Measurements from ENCODE around the gene PA2G4. TPM values are rescaled to one million over a fixed set of nuclear protein-coding genes. Genes with fewer than 3 reads are reported as not detected.
A peak's percentile ranks its signal among the peaks of the same experiment; 100 is the strongest.
"Not testable (repeated sequence)": the region's sequence is repeated elsewhere in the genome, so short reads cannot be mapped to it uniquely, and the experiment has no call there.

The PA2G4 gene
- total and polyA plus RNA-seq, 4 donors, result 56.8 to 148 (median 68.6) TPM

DNA sequence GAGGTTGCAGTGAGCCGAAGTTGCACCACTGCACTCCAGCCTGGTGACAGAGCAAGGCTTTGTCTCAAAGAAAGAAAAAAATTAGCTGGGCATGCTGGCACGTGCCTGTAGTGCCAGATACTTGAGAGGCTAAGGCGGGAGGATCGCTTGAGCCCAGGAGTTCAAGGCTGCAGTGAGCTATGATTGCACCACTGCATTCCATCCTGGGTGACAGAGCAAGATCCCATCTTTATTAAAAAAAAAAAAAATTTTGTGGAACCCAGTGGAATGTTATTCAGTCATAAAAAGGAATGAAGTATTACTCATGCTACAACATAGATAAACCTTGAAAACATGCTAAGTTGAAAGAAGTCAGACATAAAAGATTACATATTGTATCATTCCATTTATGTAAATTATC, 32.7 kb upstream of the PA2G4 start:
- no peak for DNase-seq (ENCODE audit: low spot score)
- WGBS, result 90% methylated on average over 4 of the region's 4 CpGs
- no peak overlapping the region for H3K27ac ChIP-seq (ENCODE audit: low read depth in 1 of 2, low read length in 2 of 2)
- H3K4me1 ChIP-seq (ENCODE audit: control insufficient read depth in 4 of 4, insufficient read depth in 4 of 4, low read length in 3 of 4), result no peaks in the 10 kb centered on the region
- TF ChIP-seq SP1 (IDR thresholded peaks at IDR 0.05) (no peak), RXRA (IDR thresholded peaks at IDR 0.05) (no peak), ATF3 (IDR thresholded peaks at IDR 0.05) (no peak), NR2F2 (IDR thresholded peaks at IDR 0.05) (no peak)
- no peak overlapping the region for H3K9ac ChIP-seq (ENCODE audit: low read depth in 1 of 2, low read length in 2 of 2)
- H3K9me3 ChIP-seq (ENCODE audit: control insufficient read depth in 4 of 4, low read length in 3 of 4), result no peaks in the 10 kb centered on the region
- no peaks in the 10 kb centered on the region for H3K27me3 ChIP-seq (ENCODE audit: control insufficient read depth in 4 of 4, insufficient read depth in 4 of 4, low read length in 3 of 4)
- no peaks in the 10 kb centered on the region for H3K36me3 ChIP-seq (ENCODE audit: control insufficient read depth in 4 of 4, insufficient read depth in 3 of 4, low read depth in 1 of 4, low read length in 3 of 4)
- H3K4me3 ChIP-seq (ENCODE audit: low read depth in 1 of 3, low read length in 3 of 3), result no peak overlapping the region

DNA sequence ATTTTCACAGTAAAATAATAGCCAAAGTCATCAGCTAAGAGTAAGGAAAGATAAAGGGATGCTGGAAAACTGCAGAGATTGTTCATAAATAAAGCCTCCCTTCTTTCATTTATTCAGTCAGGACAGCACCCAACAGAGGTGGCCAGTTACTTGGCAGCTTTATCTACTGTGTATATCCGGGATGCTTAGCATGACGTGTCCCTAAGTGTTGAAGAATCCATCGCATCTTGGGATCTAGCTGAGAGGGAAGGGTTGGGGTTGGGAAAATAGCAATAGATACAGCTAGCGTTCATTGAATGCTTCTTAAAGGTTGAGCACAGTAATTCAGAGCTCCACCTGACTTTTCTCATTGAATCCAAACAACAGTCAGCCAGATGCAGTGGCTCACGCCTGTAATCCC, 30.0 kb upstream of the PA2G4 start:
- Histone ChIP-seq H3K27me3 (ENCODE audit: control insufficient read depth in 4 of 4, insufficient read depth in 4 of 4, low read length in 3 of 4) (no peaks in the 10 kb centered on the region), H3K9ac (ENCODE audit: low read depth in 1 of 2, low read length in 2 of 2) (no peak overlapping the region)
- no peak for TF ChIP-seq GABPA (IDR thresholded peaks at IDR 0.05 in 1 of 2, conservative IDR thresholded peaks at IDR 0.05 in 1 of 2)
- no peak for TF ChIP-seq YY1 (IDR thresholded peaks at IDR 0.05)
- TF ChIP-seq, protein P1, sequence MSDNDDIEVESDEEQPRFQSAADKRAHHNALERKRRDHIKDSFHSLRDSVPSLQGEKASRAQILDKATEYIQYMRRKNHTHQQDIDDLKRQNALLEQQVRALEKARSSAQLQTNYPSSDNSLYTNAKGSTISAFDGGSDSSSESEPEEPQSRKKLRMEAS (IDR thresholded peaks at IDR 0.05), result no peak
- no peak for TF ChIP-seq HNF4G (IDR thresholded peaks at IDR 0.05)
- TF ChIP-seq, protein P2, sequence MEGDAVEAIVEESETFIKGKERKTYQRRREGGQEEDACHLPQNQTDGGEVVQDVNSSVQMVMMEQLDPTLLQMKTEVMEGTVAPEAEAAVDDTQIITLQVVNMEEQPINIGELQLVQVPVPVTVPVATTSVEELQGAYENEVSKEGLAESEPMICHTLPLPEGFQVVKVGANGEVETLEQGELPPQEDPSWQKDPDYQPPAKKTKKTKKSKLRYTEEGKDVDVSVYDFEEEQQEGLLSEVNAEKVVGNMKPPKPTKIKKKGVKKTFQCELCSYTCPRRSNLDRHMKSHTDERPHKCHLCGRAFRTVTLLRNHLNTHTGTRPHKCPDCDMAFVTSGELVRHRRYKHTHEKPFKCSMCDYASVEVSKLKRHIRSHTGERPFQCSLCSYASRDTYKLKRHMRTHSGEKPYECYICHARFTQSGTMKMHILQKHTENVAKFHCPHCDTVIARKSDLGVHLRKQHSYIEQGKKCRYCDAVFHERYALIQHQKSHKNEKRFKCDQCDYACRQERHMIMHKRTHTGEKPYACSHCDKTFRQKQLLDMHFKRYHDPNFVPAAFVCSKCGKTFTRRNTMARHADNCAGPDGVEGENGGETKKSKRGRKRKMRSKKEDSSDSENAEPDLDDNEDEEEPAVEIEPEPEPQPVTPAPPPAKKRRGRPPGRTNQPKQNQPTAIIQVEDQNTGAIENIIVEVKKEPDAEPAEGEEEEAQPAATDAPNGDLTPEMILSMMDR (IDR thresholded peaks at IDR 0.05; ENCODE audit: low read depth, low read length, missing input control), result no peak
- TF ChIP-seq ATF3 (IDR thresholded peaks at IDR 0.05), result no peak
- TF ChIP-seq RAD21 (IDR thresholded peaks at IDR 0.05), result no peak

DNA sequence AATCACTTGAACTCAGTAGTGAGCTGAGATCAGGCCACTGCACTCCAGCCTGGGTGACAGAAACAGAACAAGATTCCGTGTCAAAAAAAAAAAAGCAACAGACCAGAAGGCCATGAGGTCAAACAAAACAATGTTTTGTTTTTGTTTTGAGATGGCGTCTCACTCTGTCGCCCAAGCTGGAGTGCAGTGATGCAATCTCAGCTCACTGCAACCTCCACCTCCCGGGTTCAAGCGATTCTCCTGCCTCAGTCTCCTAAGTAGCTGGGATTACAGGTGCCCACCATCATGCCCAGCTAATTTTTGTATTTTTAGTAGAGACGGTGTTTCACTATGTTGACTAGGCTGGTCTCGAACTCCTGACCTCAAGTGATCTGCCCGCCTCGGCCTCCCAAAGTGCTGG, 26.4 kb upstream of the PA2G4 start:
- H3K27ac ChIP-seq (ENCODE audit: low read depth in 1 of 2, low read length in 2 of 2); H3K36me3 ChIP-seq (ENCODE audit: control insufficient read depth in 4 of 4, insufficient read depth in 3 of 4, low read depth in 1 of 4, low read length in 3 of 4); H3K27me3 ChIP-seq (ENCODE audit: control insufficient read depth in 4 of 4, insufficient read depth in 4 of 4, low read length in 3 of 4); H3K9me3 ChIP-seq (ENCODE audit: control insufficient read depth in 4 of 4, low read length in 3 of 4); DNase-seq (ENCODE audit: low spot score); H3K4me3 ChIP-seq (ENCODE audit: low read depth in 1 of 3, low read length in 3 of 3); H3K9ac ChIP-seq (ENCODE audit: low read depth in 1 of 2, low read length in 2 of 2): not testable (repeated sequence)
- H3K4me1 ChIP-seq (ENCODE audit: control insufficient read depth in 4 of 4, insufficient read depth in 4 of 4, low read length in 3 of 4), result peaks cover 3 to 18% (median 11%) of the 10 kb centered on the region in 4 donors
- WGBS, result 77% methylated on average over 9 of the region's 9 CpGs

More for the DNA sequence above, 30.0 kb upstream of the PA2G4 start:
- Histone ChIP-seq H3K9me3 (ENCODE audit: control insufficient read depth in 4 of 4, low read length in 3 of 4) (no peaks in the 10 kb centered on the region), H3K36me3 (ENCODE audit: control insufficient read depth in 4 of 4, insufficient read depth in 3 of 4, low read depth in 1 of 4, low read length in 3 of 4) (no peaks in the 10 kb centered on the region), H3K27ac (ENCODE audit: low read depth in 1 of 2, low read length in 2 of 2) (no peak overlapping the region), H3K4me1 (ENCODE audit: control insufficient read depth in 4 of 4, insufficient read depth in 4 of 4, low read length in 3 of 4) (peaks cover 0 to 7% (median 4%) of the 10 kb centered on the region in 4 donors), H3K4me3 (ENCODE audit: low read depth in 1 of 3, low read length in 3 of 3) (no peak overlapping the region)
- WGBS, result 94% methylated on average over 5 of the region's 5 CpGs
- no peak for DNase-seq (ENCODE audit: low spot score)

DNA sequence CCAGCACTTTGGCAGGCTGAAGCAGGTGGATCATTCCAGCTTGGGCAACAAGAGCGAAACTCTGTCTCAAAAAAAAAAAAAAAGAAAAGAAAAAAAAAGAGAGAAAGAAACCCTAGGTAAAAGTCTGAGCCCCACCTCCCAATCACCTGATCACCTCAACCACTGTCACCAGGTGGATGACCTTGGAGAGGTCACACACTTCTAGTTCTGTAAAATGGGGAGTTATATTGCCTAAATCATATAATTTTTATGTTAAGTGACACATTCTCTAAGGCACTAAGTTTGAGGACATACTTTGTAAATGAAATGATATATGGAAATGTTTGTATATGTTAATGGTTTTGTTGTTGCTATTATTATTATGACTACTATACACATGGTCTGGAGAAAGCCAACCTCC, 25.9 kb upstream of the PA2G4 start:
- no peak for DNase-seq (ENCODE audit: low spot score)

More for the DNA sequence above, 25.9 kb upstream of the PA2G4 start:
- no peak overlapping the region for H3K4me3 ChIP-seq (ENCODE audit: low read depth in 1 of 3, low read length in 3 of 3)
- no peaks in the 10 kb centered on the region for H3K9me3 ChIP-seq (ENCODE audit: control insufficient read depth in 4 of 4, low read length in 3 of 4)
- no peak for TF ChIP-seq YY1 (IDR thresholded peaks at IDR 0.05)
- TF ChIP-seq, protein P1 (IDR thresholded peaks at IDR 0.05), result no peak
- no peak for TF ChIP-seq RXRA (IDR thresholded peaks at IDR 0.05)
- WGBS, result 81% methylated on average over 1 of the region's 1 CpG
- peaks cover 3 to 21% (median 15%) of the 10 kb centered on the region in 4 donors for H3K4me1 ChIP-seq (ENCODE audit: control insufficient read depth in 4 of 4, insufficient read depth in 4 of 4, low read length in 3 of 4)
- peaks cover 0 to 1% (median 0%) of the 10 kb centered on the region in 4 donors for H3K36me3 ChIP-seq (ENCODE audit: control insufficient read depth in 4 of 4, insufficient read depth in 3 of 4, low read depth in 1 of 4, low read length in 3 of 4)
- H3K27ac ChIP-seq (ENCODE audit: low read depth in 1 of 2, low read length in 2 of 2), result peak overlapping the region; percentile 93 to 99
- H3K9ac ChIP-seq (ENCODE audit: low read depth in 1 of 2, low read length in 2 of 2), result peak overlapping the region in 1 of 2 donors; percentile 40
- no peaks in the 10 kb centered on the region for H3K27me3 ChIP-seq (ENCODE audit: control insufficient read depth in 4 of 4, insufficient read depth in 4 of 4, low read length in 3 of 4)

Measured in liver (tissue), 9 donors.